DND-41 (cell line): ENCODE results near the gene POFUT2.

Experiments
- CTCF ChIP-seq: IDR thresholded peaks from 2 replicates; pipeline ENCODE4 v1.5.1; 2012; ENCODE audit warnings: borderline replicate concordance, low read length, moderate library complexity, mild to moderate bottlenecking; ENCODE audit not compliant: poor library complexity, severe bottlenecking; ENCODE audit errors: extremely low read depth
- EZH2 ChIP-seq: IDR thresholded peaks from 3 replicates; pipeline ENCODE4 v1.6.1; 2012; ENCODE audit warnings: borderline replicate concordance, low read depth, mild to moderate bottlenecking, moderate library complexity, low read length, inconsistent platforms; ENCODE audit not compliant: severe bottlenecking

GRCh38 chr21:45331531-45332147 lies 43.9 kb upstream of the POFUT2 start:
- TF ChIP-seq CTCF, result no peak
- TF ChIP-seq EZH2, result no peak
